SK-N-SH treated with all-trans-retinoic acid at 6 μM for 48 hours (cell line): ENCODE measurements around the gene PLSCR5.
A peak's percentile ranks its signal among the peaks of the same experiment; 100 is the strongest.

Experiments used
- ATAC-seq: fragments of 200-7000 bp; cut with Tn5 transposase; 3 replicates; pipeline ENCODE4 v1.9.1; 2020; ENCODE audit warnings: mild to moderate bottlenecking, moderate library complexity
- ARNTL ChIP-seq: fragments of 450-650 bp; formaldehyde crosslinking; IDR thresholded peaks from 2 replicates; pipeline ENCODE4 v1.5.0; 2020; ENCODE audit warnings: low read depth, mild to moderate bottlenecking, moderate library complexity, borderline replicate concordance
- BACH2 ChIP-seq: fragments of 250-450 bp; sonication (Bioruptor Pico); IDR thresholded peaks from 2 replicates; pipeline ENCODE4 v1.9.0; 2021; ENCODE audit warnings: mild to moderate bottlenecking, borderline replicate concordance
- ESRRG ChIP-seq: fragments of 250-450 bp; sonication (Bioruptor Pico); IDR thresholded peaks from 2 replicates; pipeline ENCODE4 v1.6.1; 2021; ENCODE audit warnings: mild to moderate bottlenecking
- GLIS3 ChIP-seq: fragments of 250-450 bp; sonication (Bioruptor Pico); IDR thresholded peaks from 2 replicates; pipeline ENCODE4 v1.5.0; 2020; ENCODE audit warnings: mild to moderate bottlenecking, moderate library complexity
- ISL1 ChIP-seq: fragments of 250-450 bp; sonication (Bioruptor Pico); IDR thresholded peaks from 2 replicates; pipeline ENCODE4 v2.1.2; 2022; ENCODE audit warnings: mild to moderate bottlenecking, moderate library complexity
- OSR1 ChIP-seq: fragments of 250-450 bp; sonication (Bioruptor Pico); IDR thresholded peaks from 2 replicates; pipeline ENCODE4 v1.8.0; 2022; ENCODE audit warnings: moderate library complexity, mild to moderate bottlenecking, inconsistent platforms
- PPARA ChIP-seq: fragments of 250-450 bp; sonication (Bioruptor Pico); IDR thresholded peaks from 2 replicates; pipeline ENCODE4 v1.5.0; 2020; ENCODE audit warnings: mild to moderate bottlenecking, borderline replicate concordance
- RARB ChIP-seq: fragments of 250-450 bp; sonication (Bioruptor Pico); IDR thresholded peaks from 2 replicates; pipeline ENCODE4 v1.8.0; 2021; ENCODE audit warnings: mild to moderate bottlenecking, moderate library complexity
- SNAI2 ChIP-seq: fragments of 250-450 bp; sonication (Bioruptor Pico); IDR thresholded peaks from 2 replicates; pipeline ENCODE4 v1.5.0; 2020; ENCODE audit warnings: mild to moderate bottlenecking, moderate library complexity
- TCF4 ChIP-seq: fragments of 250-450 bp; sonication (Bioruptor Pico); IDR thresholded peaks from 2 replicates; pipeline ENCODE4 v1.8.0; 2021; ENCODE audit warnings: mild to moderate bottlenecking, moderate library complexity, borderline replicate concordance
- TOX ChIP-seq: fragments of 250-450 bp; sonication (Bioruptor Pico); IDR thresholded peaks from 2 replicates; pipeline ENCODE4 v1.8.0; 2021; ENCODE audit warnings: mild to moderate bottlenecking, moderate library complexity, borderline replicate concordance
- ZC3H10 ChIP-seq: fragments of 250-450 bp; sonication (Bioruptor Pico); IDR thresholded peaks from 2 replicates; pipeline ENCODE4 v1.5.1; 2021; ENCODE audit warnings: mild to moderate bottlenecking, moderate library complexity
- ZFP3 ChIP-seq: fragments of 250-450 bp; sonication (Bioruptor Pico); IDR thresholded peaks from 2 replicates; pipeline ENCODE4 v1.5.0; 2020; ENCODE audit warnings: mild to moderate bottlenecking, moderate library complexity
- ZNF565 ChIP-seq: fragments of 450-650 bp; formaldehyde crosslinking; conservative IDR thresholded peaks from 2 replicates; pipeline ENCODE4 v1.5.0; 2020; ENCODE audit warnings: low read depth, mild to moderate bottlenecking, moderate library complexity
- ZNF70 ChIP-seq: fragments of 450-650 bp; formaldehyde crosslinking; IDR thresholded peaks from 2 replicates; pipeline ENCODE4 v1.5.0; 2020; ENCODE audit warnings: mild to moderate bottlenecking, moderate library complexity
- ZNF8 ChIP-seq: fragments of 450-650 bp; formaldehyde crosslinking; IDR thresholded peaks from 2 replicates; pipeline ENCODE4 v1.5.0; 2020; ENCODE audit warnings: mild to moderate bottlenecking, moderate library complexity
- TF ChIP-seq, protein P1 (sequence below): fragments of 250-450 bp; sonication (Bioruptor Pico); IDR thresholded peaks from 2 replicates; pipeline ENCODE4 v1.8.0; 2021; ENCODE audit warnings: low read depth, mild to moderate bottlenecking, moderate library complexity, borderline replicate concordance
- TF ChIP-seq, protein P2 (sequence below): fragments of 250-450 bp; sonication (Bioruptor Pico); IDR thresholded peaks from 2 replicates; pipeline ENCODE4 v1.5.0; 2020; ENCODE audit warnings: mild to moderate bottlenecking, moderate library complexity
- TF ChIP-seq, protein P3 (sequence below): fragments of 250-450 bp; sonication (Bioruptor Pico); IDR thresholded peaks from 2 replicates; pipeline ENCODE4 v1.5.1; 2020; ENCODE audit warnings: low read depth, mild to moderate bottlenecking, moderate library complexity
- TF ChIP-seq, protein P4 (sequence below): fragments of 250-450 bp; sonication (Bioruptor Pico); IDR thresholded peaks from 2 replicates; pipeline ENCODE4 v1.8.0; 2020; ENCODE audit warnings: mild to moderate bottlenecking, moderate library complexity, borderline replicate concordance
- TF ChIP-seq, protein P5 (sequence below): fragments of 250-450 bp; sonication (Bioruptor Pico); IDR thresholded peaks from 2 replicates; pipeline ENCODE4 v1.5.1; 2021; ENCODE audit warnings: mild to moderate bottlenecking, moderate library complexity

PLSCR5 gene

DNA sequence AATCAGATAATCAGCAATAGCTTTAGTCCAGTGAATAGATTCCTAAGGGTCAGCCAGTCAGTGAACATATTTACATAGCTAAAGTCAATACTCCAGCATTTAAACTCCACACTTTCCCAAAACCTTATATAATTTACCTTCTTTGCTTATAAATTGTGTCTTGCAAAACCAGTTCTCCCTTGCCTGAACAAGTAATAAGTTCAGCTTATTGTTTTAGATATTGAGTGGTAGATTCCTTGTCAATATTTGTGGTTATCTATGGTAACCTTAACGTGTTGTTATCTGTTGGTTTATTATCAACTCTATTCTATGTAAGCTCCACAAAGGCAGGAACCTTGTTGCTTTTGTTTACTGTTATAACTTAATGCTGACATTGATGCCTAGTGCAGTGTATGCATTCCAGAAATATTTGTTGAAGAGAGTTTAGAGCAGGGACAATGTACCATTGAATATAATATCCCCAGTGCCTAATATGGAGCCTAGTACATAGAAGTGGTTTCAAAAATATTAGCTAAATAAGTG is 24.0 kb downstream of the PLSCR5 start:
- no peak for ATAC-seq
- TF ChIP-seq ZC3H10, result no peak
- no peak for TF ChIP-seq ZNF8 (CRISPR knock-in tag)
- TF ChIP-seq, protein P1, sequence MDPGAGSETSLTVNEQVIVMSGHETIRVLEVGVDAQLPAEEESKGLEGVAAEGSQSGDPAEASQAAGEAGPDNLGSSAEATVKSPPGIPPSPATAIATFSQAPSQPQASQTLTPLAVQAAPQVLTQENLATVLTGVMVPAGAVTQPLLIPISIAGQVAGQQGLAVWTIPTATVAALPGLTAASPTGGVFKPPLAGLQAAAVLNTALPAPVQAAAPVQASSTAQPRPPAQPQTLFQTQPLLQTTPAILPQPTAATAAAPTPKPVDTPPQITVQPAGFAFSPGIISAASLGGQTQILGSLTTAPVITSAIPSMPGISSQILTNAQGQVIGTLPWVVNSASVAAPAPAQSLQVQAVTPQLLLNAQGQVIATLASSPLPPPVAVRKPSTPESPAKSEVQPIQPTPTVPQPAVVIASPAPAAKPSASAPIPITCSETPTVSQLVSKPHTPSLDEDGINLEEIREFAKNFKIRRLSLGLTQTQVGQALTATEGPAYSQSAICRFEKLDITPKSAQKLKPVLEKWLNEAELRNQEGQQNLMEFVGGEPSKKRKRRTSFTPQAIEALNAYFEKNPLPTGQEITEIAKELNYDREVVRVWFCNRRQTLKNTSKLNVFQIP, result no peak
- no peak for TF ChIP-seq ARNTL (CRISPR knock-in tag)
- no peak for TF ChIP-seq BACH2 (CRISPR knock-in tag)
- no peak for TF ChIP-seq SNAI2
- no peak for TF ChIP-seq ZNF70
- no peak for TF ChIP-seq OSR1 (CRISPR knock-in tag)
- TF ChIP-seq ZNF565, result no peak
- TF ChIP-seq TOX, result no peak
- no peak for TF ChIP-seq RARB (CRISPR knock-in tag)
- TF ChIP-seq TCF4 (CRISPR knock-in tag), result no peak
- TF ChIP-seq, protein P2, sequence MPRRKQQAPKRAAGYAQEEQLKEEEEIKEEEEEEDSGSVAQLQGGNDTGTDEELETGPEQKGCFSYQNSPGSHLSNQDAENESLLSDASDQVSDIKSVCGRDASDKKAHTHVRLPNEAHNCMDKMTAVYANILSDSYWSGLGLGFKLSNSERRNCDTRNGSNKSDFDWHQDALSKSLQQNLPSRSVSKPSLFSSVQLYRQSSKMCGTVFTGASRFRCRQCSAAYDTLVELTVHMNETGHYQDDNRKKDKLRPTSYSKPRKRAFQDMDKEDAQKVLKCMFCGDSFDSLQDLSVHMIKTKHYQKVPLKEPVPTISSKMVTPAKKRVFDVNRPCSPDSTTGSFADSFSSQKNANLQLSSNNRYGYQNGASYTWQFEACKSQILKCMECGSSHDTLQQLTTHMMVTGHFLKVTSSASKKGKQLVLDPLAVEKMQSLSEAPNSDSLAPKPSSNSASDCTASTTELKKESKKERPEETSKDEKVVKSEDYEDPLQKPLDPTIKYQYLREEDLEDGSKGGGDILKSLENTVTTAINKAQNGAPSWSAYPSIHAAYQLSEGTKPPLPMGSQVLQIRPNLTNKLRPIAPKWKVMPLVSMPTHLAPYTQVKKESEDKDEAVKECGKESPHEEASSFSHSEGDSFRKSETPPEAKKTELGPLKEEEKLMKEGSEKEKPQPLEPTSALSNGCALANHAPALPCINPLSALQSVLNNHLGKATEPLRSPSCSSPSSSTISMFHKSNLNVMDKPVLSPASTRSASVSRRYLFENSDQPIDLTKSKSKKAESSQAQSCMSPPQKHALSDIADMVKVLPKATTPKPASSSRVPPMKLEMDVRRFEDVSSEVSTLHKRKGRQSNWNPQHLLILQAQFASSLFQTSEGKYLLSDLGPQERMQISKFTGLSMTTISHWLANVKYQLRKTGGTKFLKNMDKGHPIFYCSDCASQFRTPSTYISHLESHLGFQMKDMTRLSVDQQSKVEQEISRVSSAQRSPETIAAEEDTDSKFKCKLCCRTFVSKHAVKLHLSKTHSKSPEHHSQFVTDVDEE (CRISPR knock-in tag), result no peak
- TF ChIP-seq ESRRG (CRISPR knock-in tag), result no peak
- no peak for TF ChIP-seq ZFP3 (CRISPR knock-in tag)
- TF ChIP-seq, protein P3, sequence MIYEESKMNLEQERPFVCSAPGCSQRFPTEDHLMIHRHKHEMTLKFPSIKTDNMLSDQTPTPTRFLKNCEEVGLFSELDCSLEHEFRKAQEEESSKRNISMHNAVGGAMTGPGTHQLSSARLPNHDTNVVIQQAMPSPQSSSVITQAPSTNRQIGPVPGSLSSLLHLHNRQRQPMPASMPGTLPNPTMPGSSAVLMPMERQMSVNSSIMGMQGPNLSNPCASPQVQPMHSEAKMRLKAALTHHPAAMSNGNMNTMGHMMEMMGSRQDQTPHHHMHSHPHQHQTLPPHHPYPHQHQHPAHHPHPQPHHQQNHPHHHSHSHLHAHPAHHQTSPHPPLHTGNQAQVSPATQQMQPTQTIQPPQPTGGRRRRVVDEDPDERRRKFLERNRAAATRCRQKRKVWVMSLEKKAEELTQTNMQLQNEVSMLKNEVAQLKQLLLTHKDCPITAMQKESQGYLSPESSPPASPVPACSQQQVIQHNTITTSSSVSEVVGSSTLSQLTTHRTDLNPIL (CRISPR knock-in tag), result no peak
- TF ChIP-seq, protein P4, sequence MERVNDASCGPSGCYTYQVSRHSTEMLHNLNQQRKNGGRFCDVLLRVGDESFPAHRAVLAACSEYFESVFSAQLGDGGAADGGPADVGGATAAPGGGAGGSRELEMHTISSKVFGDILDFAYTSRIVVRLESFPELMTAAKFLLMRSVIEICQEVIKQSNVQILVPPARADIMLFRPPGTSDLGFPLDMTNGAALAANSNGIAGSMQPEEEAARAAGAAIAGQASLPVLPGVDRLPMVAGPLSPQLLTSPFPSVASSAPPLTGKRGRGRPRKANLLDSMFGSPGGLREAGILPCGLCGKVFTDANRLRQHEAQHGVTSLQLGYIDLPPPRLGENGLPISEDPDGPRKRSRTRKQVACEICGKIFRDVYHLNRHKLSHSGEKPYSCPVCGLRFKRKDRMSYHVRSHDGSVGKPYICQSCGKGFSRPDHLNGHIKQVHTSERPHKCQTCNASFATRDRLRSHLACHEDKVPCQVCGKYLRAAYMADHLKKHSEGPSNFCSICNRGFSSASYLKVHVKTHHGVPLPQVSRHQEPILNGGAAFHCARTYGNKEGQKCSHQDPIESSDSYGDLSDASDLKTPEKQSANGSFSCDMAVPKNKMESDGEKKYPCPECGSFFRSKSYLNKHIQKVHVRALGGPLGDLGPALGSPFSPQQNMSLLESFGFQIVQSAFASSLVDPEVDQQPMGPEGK (CRISPR knock-in tag), result no peak
- TF ChIP-seq, all 23 proteins: peak for 0

DNA sequence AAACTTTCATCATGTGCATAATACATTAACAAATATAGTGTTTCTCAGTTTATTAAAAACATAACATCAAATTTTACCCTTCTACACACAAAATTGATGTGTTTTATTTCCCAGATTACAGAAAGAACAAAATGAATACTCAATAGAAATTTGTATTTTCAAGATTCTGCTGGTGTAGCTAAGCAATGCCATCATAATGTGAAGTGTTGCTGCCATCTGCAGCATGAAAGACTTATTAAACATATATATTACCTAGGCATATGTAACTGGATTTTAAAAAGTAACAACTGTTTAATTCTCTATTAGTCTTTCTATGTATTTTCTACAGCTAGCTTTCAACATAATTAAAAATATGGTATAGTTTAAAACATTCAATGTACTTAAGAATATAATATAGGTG is 27.5 kb downstream of the PLSCR5 start:
- TF ChIP-seq ZNF70 (no peak), ZFP3 (CRISPR knock-in tag) (no peak), OSR1 (CRISPR knock-in tag) (no peak), BACH2 (CRISPR knock-in tag) (no peak), TOX (no peak), SNAI2 (no peak), TCF4 (CRISPR knock-in tag) (no peak), ZC3H10 (no peak), ZNF565 (no peak), PPARA (CRISPR knock-in tag) (no peak), ISL1 (CRISPR knock-in tag) (no peak)
- TF ChIP-seq, protein P4 (CRISPR knock-in tag), result no peak
- ATAC-seq, result peak; percentile 83

DNA sequence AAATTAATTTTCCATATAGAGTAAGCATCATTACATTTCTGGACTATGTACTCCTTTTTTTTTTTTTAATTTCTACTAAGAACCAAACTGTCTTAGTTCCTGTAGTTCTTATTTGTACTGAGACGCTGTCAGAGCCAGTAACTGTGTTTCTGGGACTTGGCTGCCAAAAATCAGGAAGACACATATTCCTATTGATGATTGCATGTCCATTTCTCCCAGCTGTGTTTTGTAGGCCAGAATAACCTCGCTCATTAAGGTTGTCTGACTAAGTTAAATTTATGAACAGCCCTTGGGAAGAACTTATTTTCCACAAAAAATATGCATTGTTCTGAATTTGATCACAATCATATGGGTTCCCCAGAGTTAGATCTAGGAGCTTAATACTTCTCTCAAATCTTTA is 29.5 kb downstream of the PLSCR5 start:
- TF ChIP-seq OSR1 (CRISPR knock-in tag), result no peak
- TF ChIP-seq, all 23 proteins: peak for 0
- no peak for ATAC-seq

DNA sequence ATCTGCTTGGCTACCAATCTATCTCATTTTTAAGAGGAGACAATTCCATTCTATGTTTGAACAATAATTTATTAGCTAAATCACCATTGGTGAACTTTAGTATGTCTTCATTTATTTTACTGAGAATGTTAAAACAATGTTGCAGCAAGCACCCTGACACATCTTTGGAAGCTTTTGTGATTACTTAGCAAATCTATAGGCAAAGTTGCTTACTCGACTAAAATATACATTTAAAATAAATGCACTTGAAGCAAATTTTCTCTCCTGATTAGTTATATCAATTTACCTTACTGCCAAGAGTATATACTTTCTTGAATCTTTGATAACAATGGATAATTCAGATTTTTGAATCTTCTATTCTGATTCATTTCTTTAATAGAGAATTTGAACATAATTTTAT is 31.0 kb downstream of the PLSCR5 start:
- ATAC-seq, result no peak
- TF ChIP-seq GLIS3 (CRISPR knock-in tag) (no peak), RARB (CRISPR knock-in tag) (no peak), ZNF565 (no peak), PPARA (CRISPR knock-in tag) (no peak), ZNF70 (no peak)
- TF ChIP-seq, protein P5, sequence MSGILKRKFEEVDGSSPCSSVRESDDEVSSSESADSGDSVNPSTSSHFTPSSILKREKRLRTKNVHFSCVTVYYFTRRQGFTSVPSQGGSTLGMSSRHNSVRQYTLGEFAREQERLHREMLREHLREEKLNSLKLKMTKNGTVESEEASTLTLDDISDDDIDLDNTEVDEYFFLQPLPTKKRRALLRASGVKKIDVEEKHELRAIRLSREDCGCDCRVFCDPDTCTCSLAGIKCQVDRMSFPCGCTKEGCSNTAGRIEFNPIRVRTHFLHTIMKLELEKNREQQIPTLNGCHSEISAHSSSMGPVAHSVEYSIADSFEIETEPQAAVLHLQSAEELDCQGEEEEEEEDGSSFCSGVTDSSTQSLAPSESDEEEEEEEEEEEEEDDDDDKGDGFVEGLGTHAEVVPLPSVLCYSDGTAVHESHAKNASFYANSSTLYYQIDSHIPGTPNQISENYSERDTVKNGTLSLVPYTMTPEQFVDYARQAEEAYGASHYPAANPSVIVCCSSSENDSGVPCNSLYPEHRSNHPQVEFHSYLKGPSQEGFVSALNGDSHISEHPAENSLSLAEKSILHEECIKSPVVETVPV (CRISPR knock-in tag), result no peak
- TF ChIP-seq, protein P3 (CRISPR knock-in tag), result no peak
